ENCODE data around the gene ACTR2. TPM values are rescaled to one million over a fixed set of nuclear protein-coding genes. Genes with fewer than 3 reads are reported as not detected.

ACTR2 gene
- total and polyA plus RNA-seq, 2 of the 13 experiments (the other 11 are each of a cell fraction or from before 2014, with no cell fraction given): 51.2 to 100 TPM

DNA sequence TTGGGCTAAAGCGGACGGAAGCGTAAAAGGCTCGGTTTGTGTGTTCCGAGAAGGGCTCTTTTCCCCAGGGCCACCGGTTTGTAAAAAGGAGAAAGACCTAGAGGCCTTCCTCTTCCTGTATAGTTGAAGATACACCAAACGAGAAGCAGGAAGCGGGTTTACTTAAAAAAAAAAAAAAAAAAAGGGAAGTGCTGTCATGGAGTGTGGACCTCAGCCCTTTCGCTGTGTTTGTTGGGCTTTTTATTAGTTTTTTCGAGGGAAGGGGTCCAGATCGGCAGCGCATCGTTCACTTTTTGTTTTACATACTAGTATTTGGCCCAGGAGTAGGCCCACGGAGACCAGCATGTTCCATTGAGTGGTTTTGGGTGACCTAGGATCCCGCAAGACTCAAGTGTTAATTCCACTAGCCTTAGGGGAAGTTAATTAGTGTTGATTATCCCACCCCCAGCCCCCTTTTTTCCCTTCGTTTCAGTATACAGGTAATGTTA is 676 bp downstream of the ACTR2 start (continued):
- TF ChIP-seq, protein P1, sequence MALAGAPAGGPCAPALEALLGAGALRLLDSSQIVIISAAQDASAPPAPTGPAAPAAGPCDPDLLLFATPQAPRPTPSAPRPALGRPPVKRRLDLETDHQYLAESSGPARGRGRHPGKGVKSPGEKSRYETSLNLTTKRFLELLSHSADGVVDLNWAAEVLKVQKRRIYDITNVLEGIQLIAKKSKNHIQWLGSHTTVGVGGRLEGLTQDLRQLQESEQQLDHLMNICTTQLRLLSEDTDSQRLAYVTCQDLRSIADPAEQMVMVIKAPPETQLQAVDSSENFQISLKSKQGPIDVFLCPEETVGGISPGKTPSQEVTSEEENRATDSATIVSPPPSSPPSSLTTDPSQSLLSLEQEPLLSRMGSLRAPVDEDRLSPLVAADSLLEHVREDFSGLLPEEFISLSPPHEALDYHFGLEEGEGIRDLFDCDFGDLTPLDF (CRISPR knock-in tag; IDR thresholded peaks at IDR 0.05): no peak
- TF ChIP-seq DR1 (CRISPR knock-in tag; IDR thresholded peaks at IDR 0.05) (no peak), ISX (CRISPR knock-in tag; conservative IDR thresholded peaks at IDR 0.05) (0 out of 2 replicates have a peak, but pooled peaks have one; percentile 35), ZNF570 (CRISPR knock-in tag; IDR thresholded peaks at IDR 0.05; ENCODE audit: borderline replicate concordance) (no peak), ZNF577 (CRISPR knock-in tag; IDR thresholded peaks at IDR 0.05; ENCODE audit: borderline replicate concordance, low read depth) (no peak), IKZF4 (CRISPR knock-in tag; IDR thresholded peaks at IDR 0.05; ENCODE audit: borderline replicate concordance, low read depth, not compliant biosample characterization) (no peak), ZNF709 (CRISPR knock-in tag; IDR thresholded peaks at IDR 0.05) (no peak), AGO1 (IDR thresholded peaks at IDR 0.05; ENCODE audit: low read depth, low read length, poor library complexity, severe bottlenecking) (no peak), RCOR2 (CRISPR knock-in tag; IDR thresholded peaks at IDR 0.05) (no peak), DMAP1 (CRISPR knock-in tag; IDR thresholded peaks at IDR 0.05) (no peak), SP4 (CRISPR knock-in tag; IDR thresholded peaks at IDR 0.05) (no peak), ZBTB21 (CRISPR knock-in tag; IDR thresholded peaks at IDR 0.05) (no peak), HNF4G (IDR thresholded peaks at IDR 0.05; ENCODE audit: borderline replicate concordance, low read depth, low read length) (no peak), HNF4G (CRISPR knock-in tag; IDR thresholded peaks at IDR 0.05; ENCODE audit: borderline replicate concordance, low read depth) (no peak), GLI4 (CRISPR knock-in tag; IDR thresholded peaks at IDR 0.05; ENCODE audit: borderline replicate concordance) (no peak), RFXANK (CRISPR knock-in tag; IDR thresholded peaks at IDR 0.05) (no peak), GABPA (IDR thresholded peaks at IDR 0.05; ENCODE audit: low read depth, low read length) (no peak), GABPA (CRISPR knock-in tag; IDR thresholded peaks at IDR 0.05; ENCODE audit: low read depth) (peak; percentile 43; the same call in 1 of the 2 replicates), ZNF335 (CRISPR knock-in tag; IDR thresholded peaks at IDR 0.05) (no peak)
- TF ChIP-seq, protein P2, sequence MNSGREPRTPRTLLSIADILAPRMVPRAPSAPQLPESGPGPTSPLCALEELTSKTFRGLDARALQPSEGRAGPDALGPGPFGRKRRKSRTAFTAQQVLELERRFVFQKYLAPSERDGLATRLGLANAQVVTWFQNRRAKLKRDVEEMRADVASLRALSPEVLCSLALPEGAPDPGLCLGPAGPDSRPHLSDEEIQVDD (CRISPR knock-in tag; IDR thresholded peaks at IDR 0.05; ENCODE audit: borderline replicate concordance): no peak
- TF ChIP-seq, protein P3, sequence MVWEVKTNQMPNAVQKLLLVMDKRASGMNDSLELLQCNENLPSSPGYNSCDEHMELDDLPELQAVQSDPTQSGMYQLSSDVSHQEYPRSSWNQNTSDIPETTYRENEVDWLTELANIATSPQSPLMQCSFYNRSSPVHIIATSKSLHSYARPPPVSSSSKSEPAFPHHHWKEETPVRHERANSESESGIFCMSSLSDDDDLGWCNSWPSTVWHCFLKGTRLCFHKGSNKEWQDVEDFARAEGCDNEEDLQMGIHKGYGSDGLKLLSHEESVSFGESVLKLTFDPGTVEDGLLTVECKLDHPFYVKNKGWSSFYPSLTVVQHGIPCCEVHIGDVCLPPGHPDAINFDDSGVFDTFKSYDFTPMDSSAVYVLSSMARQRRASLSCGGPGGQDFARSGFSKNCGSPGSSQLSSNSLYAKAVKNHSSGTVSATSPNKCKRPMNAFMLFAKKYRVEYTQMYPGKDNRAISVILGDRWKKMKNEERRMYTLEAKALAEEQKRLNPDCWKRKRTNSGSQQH (CRISPR knock-in tag; IDR thresholded peaks at IDR 0.05; ENCODE audit: low read depth): 0 out of 2 replicates have a peak, but pooled peaks have one; percentile 11
- TF ChIP-seq, protein P4, sequence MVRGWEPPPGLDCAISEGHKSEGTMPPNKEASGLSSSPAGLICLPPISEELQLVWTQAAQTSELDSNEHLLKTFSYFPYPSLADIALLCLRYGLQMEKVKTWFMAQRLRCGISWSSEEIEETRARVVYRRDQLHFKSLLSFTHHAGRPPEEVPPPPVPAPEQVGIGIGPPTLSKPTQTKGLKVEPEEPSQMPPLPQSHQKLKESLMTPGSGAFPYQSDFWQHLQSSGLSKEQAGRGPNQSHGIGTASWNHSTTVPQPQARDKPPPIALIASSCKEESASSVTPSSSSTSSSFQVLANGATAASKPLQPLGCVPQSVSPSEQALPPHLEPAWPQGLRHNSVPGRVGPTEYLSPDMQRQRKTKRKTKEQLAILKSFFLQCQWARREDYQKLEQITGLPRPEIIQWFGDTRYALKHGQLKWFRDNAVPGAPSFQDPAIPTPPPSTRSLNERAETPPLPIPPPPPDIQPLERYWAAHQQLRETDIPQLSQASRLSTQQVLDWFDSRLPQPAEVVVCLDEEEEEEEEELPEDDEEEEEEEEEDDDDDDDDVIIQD (CRISPR knock-in tag; IDR thresholded peaks at IDR 0.05; ENCODE audit: low read depth): no peak
- TF ChIP-seq, protein P5, sequence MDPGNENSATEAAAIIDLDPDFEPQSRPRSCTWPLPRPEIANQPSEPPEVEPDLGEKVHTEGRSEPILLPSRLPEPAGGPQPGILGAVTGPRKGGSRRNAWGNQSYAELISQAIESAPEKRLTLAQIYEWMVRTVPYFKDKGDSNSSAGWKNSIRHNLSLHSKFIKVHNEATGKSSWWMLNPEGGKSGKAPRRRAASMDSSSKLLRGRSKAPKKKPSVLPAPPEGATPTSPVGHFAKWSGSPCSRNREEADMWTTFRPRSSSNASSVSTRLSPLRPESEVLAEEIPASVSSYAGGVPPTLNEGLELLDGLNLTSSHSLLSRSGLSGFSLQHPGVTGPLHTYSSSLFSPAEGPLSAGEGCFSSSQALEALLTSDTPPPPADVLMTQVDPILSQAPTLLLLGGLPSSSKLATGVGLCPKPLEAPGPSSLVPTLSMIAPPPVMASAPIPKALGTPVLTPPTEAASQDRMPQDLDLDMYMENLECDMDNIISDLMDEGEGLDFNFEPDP (CRISPR knock-in tag; conservative IDR thresholded peaks at IDR 0.05): peak; percentile 81; the same call in 1 of the 2 replicates

Data from HepG2 (cell line).